Suprapubic skin (tissue), 4 donors: ENCODE measurements around the gene EMX1.

Experiments used
- EP300 ChIP-seq: sonication (generic); formaldehyde crosslinking; IDR thresholded peaks from one replicate; pipeline ENCODE4 v1.6.1; 2017; ENCODE audit warnings: antibody characterized with exemption
- POLR2A ChIP-seq, 2 donors: fragments of 450-650 bp; IDR thresholded peaks; one replicate each; pipeline ENCODE4 v1.6.1; 2017; ENCODE audit warnings: antibody characterized with exemption in 2 of 2, mild to moderate bottlenecking in 2 of 2, moderate library complexity in 2 of 2
- POLR2AphosphoS5 ChIP-seq, 3 donors: sonication (generic); formaldehyde crosslinking; IDR thresholded peaks; one replicate each; pipeline ENCODE4 v1.6.1; 2017; ENCODE audit warnings: antibody characterized with exemption in 3 of 3
- TF ChIP-seq, protein P1 (sequence below), 2 donors: fragments of 200-600 bp in 1 of 2; fragments of 450-650 bp in 1 of 2; sonication (generic) in 1 of 2; IDR thresholded peaks; one replicate each; pipeline ENCODE4 v1.5.1; 2016 to 2019; ENCODE audit warnings: antibody characterized with exemption in 2 of 2, mild to moderate bottlenecking in 1 of 2, moderate library complexity in 1 of 2

DNA sequence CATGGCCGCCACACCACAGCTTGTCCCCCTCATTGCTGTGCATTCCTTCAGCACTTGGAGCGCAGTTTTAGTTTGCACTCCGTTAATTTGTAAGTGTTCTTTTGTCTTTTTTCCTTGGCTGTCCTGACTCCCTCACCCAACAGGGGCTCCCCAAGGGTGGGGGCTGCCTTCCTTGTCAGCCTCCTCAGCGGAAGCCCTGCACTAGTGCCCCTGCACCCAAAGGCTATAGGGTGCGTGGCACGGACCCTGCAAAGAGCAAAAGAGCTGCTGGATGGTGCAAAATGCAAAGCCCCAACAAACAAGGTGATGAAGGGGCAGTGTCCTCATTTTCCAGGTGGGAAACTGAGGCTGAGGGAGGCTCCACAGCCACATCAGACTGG lies 46.8 kb downstream of the EMX1 start:
- TF ChIP-seq POLR2A (IDR thresholded peaks at IDR 0.05): no peak
- TF ChIP-seq, protein P1, sequence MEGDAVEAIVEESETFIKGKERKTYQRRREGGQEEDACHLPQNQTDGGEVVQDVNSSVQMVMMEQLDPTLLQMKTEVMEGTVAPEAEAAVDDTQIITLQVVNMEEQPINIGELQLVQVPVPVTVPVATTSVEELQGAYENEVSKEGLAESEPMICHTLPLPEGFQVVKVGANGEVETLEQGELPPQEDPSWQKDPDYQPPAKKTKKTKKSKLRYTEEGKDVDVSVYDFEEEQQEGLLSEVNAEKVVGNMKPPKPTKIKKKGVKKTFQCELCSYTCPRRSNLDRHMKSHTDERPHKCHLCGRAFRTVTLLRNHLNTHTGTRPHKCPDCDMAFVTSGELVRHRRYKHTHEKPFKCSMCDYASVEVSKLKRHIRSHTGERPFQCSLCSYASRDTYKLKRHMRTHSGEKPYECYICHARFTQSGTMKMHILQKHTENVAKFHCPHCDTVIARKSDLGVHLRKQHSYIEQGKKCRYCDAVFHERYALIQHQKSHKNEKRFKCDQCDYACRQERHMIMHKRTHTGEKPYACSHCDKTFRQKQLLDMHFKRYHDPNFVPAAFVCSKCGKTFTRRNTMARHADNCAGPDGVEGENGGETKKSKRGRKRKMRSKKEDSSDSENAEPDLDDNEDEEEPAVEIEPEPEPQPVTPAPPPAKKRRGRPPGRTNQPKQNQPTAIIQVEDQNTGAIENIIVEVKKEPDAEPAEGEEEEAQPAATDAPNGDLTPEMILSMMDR (IDR thresholded peaks at IDR 0.05): no peak
- no peak for TF ChIP-seq POLR2AphosphoS5 (IDR thresholded peaks at IDR 0.05)
- TF ChIP-seq EP300: no peak
